HEK293T (cell line): ENCODE data around the gene GAPDHS.

Source experiments
- CTBP1 ChIP-seq: fragments of 450-650 bp; IDR thresholded peaks from 2 replicates; pipeline ENCODE4 v1.6.1; 2016; ENCODE audit warnings: borderline replicate concordance
- ELF4 ChIP-seq: fragments of 450-650 bp; IDR thresholded peaks from 2 replicates; pipeline ENCODE4 v1.6.1; 2017; ENCODE audit warnings: antibody characterized with exemption
- FOXA1 ChIP-seq: fragments of 450-650 bp; IDR thresholded peaks from 2 replicates; pipeline ENCODE4 v1.6.1; 2016; ENCODE audit warnings: mild to moderate bottlenecking
- HDGF ChIP-seq: fragments of 450-650 bp; IDR thresholded peaks from 2 replicates; pipeline ENCODE4 v1.6.1; 2017; ENCODE audit warnings: antibody characterized with exemption, borderline replicate concordance
- NFRKB ChIP-seq: fragments of 450-650 bp; IDR thresholded peaks from 2 replicates; pipeline ENCODE4 v1.6.1; 2016; ENCODE audit warnings: mild to moderate bottlenecking, moderate library complexity
- SP1 ChIP-seq: fragments of 450-650 bp; IDR thresholded peaks from 2 replicates; pipeline ENCODE4 v1.6.1; 2017
- SUZ12 ChIP-seq: fragments of 450-650 bp; IDR thresholded peaks from 2 replicates; pipeline ENCODE4 v1.6.1; 2016; ENCODE audit warnings: mild to moderate bottlenecking

DNA sequence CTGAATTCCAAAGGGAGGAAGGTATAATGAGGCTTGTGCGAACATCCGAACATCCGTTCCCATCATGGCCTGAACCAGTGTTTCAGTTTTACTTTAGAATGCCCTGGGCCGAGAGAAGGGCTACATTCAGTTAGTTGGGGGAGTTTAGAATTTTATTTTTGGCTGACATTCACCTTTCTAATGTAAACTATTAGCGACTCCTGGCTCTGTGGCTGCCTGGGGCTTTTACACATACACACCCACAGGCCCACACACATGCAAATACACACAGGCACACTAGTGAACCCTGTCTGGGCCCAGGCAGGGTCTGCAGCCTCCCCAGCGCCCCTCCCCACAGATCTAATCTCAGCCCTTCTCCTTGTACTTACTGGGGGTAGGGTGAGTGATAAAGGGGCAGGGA lies 6.1 kb downstream of the GAPDHS start:
- TF ChIP-seq FOXA1 (no peak), SP1 (no peak), ELF4 (no peak), NFRKB (no peak), SUZ12 (no peak), HDGF (no peak), CTBP1 (no peak)
